ENCODE measurements around the gene CCDC14.
A peak's percentile ranks its signal among the peaks of the same experiment; 100 is the strongest.

CCDC14 gene

GRCh38 chr3:123951522-123952447 lies 9.2 kb downstream of the CCDC14 start:
- ChIA-PET CTCF (interaction anchor here (0.7 to 2.5 kb wide), 3 partner anchors 10 to 517 kb away, joined by 3 to 11 read pairs (median 3); no protein-coding TSS in a partner anchor), POLR2A (no interaction called here)
- TF ChIP-seq, protein P1, sequence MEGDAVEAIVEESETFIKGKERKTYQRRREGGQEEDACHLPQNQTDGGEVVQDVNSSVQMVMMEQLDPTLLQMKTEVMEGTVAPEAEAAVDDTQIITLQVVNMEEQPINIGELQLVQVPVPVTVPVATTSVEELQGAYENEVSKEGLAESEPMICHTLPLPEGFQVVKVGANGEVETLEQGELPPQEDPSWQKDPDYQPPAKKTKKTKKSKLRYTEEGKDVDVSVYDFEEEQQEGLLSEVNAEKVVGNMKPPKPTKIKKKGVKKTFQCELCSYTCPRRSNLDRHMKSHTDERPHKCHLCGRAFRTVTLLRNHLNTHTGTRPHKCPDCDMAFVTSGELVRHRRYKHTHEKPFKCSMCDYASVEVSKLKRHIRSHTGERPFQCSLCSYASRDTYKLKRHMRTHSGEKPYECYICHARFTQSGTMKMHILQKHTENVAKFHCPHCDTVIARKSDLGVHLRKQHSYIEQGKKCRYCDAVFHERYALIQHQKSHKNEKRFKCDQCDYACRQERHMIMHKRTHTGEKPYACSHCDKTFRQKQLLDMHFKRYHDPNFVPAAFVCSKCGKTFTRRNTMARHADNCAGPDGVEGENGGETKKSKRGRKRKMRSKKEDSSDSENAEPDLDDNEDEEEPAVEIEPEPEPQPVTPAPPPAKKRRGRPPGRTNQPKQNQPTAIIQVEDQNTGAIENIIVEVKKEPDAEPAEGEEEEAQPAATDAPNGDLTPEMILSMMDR (IDR thresholded peaks at IDR 0.05; ENCODE audit: insufficient read depth, low read length, missing control alignments) = no peak
- no peak for DNase-seq (ENCODE audit: low read depth, low spot score)
- no peak overlapping the region for H3K4me3 ChIP-seq (ENCODE audit: low read depth, low read length)

DNA sequence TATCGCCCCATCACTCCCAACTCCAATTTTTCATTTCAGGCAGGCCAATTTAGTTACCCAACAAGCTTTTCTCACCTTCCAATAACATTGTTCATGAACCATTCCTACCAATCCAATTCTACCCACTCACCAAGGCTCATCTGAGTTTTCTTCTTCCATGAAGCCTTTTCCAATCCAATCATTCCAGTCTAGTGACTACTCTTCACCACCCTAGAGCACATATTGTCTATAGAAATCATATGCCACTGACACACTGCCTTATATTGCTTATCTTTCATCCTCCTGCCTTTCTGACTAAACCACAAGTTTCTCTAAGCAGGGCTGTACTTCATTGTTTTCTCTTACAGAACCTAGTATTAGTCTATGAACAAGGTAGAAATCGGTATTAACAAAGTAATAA lies 11.4 kb downstream of the CCDC14 start:
- TF ChIP-seq, protein P1 (IDR thresholded peaks at IDR 0.05; ENCODE audit: insufficient read depth, low read length, missing control alignments) = no peak
- DNase-seq (ENCODE audit: low read depth, low spot score) = peak; percentile 67
- no peak overlapping the region for H3K4me3 ChIP-seq (ENCODE audit: low read depth, low read length)
- CTCF ChIA-PET = interaction anchor here (2.5 kb wide), 1 partner anchor 8 kb away, joined by 11 read pairs; no protein-coding TSS in a partner anchor
- POLR2A ChIA-PET = no interaction called here

GRCh38 chr3:123948449-123948848 lies 12.6 kb downstream of the CCDC14 start:
- CTCF ChIA-PET = no interaction called here
- DNase-seq (ENCODE audit: low read depth, low spot score) = no peak
- TF ChIP-seq, protein P1 (IDR thresholded peaks at IDR 0.05; ENCODE audit: insufficient read depth, low read length, missing control alignments) = no peak
- H3K4me3 ChIP-seq (ENCODE audit: low read depth, low read length) = no peak overlapping the region
- POLR2A ChIA-PET = no interaction called here

DNA sequence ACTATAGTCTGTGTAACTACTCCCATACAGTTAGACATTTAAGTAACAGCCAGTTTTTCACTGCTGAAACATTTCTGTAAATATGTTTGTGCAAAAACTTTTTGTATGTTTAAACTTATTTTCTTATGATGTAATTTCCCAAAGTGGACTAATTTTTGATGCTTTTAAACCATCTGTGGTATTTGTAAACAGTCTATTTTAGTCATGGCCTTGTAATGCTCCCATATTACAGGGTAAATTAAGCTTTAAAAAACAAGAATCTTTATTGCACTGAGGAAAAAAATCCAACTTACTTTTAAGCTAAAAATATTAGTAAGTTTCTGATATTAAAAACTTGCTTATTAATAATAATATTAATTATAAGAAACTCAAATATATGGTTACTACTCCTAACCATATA lies 13.5 kb downstream of the CCDC14 start:
- DNase-seq (ENCODE audit: low read depth, low spot score) = no peak
- TF ChIP-seq, protein P1 (IDR thresholded peaks at IDR 0.05; ENCODE audit: insufficient read depth, low read length, missing control alignments) = no peak
- POLR2A ChIA-PET = no interaction called here
- CTCF ChIA-PET = interaction anchor here (1.6 kb wide), 1 partner anchor 224 kb away, joined by 4 read pairs; no protein-coding TSS in a partner anchor
- H3K4me3 ChIP-seq (ENCODE audit: low read depth, low read length) = no peak overlapping the region

DNA sequence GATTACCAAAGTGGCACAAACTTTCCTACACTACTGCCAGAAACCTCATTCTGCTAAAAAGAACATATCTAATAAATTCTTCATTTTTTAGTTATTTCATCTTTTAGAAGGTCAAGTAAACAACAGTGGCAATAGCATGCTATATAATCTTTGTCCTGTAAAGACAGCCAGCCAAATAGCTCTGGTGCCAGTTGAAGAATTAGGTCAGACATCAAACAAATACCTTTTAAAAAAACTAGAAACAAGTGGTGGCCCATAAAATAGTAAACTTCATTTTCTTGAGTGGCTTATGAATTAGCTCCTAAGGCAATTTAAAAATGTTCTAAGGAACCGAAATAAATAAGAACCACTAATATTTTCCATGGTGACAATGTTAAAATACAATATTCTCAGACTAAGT lies 19.5 kb downstream of the CCDC14 start:
- no peak for DNase-seq (ENCODE audit: low read depth, low spot score)
- CTCF ChIA-PET = interaction anchor here (0.8 to 2.6 kb wide), 20 partner anchors 9 to 619 kb away, joined by 3 to 11 read pairs (median 4); partner anchors contain the start of genes CCDC14 and KALRN
- H3K4me3 ChIP-seq (ENCODE audit: low read depth, low read length) = no peak overlapping the region
- POLR2A ChIA-PET = no interaction called here
- TF ChIP-seq, protein P1 (IDR thresholded peaks at IDR 0.05; ENCODE audit: insufficient read depth, low read length, missing control alignments) = no peak

DNA sequence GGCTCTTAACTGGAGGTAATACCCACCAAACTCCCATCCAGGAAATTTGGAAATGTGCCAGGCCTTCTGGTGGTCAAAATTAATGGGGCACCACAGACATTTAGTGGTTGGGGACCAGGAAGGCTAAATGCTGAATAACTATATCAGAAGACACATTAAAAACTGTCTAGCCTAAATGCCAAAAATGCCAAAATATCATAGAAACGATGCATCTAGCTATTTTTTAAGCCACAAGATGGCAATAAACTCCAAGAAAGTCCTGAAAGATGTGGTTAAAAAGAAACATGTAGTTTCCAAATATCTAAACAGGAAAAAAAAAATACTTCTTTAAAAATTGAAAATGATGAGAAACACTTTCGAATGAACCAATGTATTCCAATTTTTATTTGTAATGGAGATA lies 19.9 kb downstream of the CCDC14 start:
- ChIA-PET CTCF (interaction anchor here (0.7 to 2.6 kb wide), 26 partner anchors 9 to 527 kb away, joined by 3 to 11 read pairs (median 4); partner anchors contain the start of genes CCDC14 and KALRN), POLR2A (no interaction called here)
- H3K4me3 ChIP-seq (ENCODE audit: low read depth, low read length) = no peak overlapping the region
- DNase-seq (ENCODE audit: low read depth, low spot score) = no peak
- TF ChIP-seq, protein P1 (IDR thresholded peaks at IDR 0.05; ENCODE audit: insufficient read depth, low read length, missing control alignments) = no peak
